LNCAP (cell line): ENCODE data around the gene EVI5L.

ENCODE experiments used
- CTCF ChIP-seq: fragments of 450-650 bp; IDR thresholded peaks from 2 replicates; pipeline ENCODE4 v1.5.1; 2017; ENCODE audit warnings: mild to moderate bottlenecking

The EVI5L gene

GRCh38 chr19:7864690-7865074 is 34.7 kb downstream of the EVI5L start:
- no peak for TF ChIP-seq CTCF

GRCh38 chr19:7865262-7865911 is 35.4 kb downstream of the EVI5L start:
- TF ChIP-seq CTCF: no peak

DNA sequence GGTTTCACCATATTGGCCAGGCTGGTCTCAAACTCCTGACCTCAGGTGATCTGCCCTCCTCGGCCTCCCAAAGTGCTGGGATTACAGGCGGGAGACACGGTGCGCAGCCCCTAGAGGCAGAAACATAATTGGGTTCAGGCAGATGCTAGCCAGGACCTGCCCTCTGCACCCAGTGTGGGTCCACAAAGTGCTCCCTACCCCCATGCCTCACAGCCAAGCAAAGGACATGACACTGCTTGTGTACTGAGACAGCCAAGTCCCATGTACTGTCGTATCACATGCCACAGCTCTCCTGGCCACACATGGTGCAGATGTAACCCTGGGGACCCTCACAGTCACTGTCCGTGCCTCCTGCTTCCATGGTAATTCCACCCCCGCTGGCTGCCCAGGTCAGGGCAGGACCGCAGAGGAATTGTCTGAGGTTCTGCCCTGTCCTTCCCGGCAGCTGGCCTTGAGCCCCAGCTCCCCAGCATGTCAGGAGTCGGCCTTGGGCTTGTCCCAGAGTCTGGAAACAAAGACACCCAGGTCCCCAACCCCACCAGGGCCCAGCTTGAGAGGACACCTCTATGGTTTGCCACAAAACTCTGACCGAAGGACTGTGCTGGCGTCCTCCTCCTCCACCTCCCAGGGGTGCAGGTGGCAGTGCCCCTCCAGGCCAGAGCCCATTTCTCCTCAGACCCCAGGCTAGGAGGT is 36.5 kb downstream of the EVI5L start:
- TF ChIP-seq CTCF: no peak

DNA sequence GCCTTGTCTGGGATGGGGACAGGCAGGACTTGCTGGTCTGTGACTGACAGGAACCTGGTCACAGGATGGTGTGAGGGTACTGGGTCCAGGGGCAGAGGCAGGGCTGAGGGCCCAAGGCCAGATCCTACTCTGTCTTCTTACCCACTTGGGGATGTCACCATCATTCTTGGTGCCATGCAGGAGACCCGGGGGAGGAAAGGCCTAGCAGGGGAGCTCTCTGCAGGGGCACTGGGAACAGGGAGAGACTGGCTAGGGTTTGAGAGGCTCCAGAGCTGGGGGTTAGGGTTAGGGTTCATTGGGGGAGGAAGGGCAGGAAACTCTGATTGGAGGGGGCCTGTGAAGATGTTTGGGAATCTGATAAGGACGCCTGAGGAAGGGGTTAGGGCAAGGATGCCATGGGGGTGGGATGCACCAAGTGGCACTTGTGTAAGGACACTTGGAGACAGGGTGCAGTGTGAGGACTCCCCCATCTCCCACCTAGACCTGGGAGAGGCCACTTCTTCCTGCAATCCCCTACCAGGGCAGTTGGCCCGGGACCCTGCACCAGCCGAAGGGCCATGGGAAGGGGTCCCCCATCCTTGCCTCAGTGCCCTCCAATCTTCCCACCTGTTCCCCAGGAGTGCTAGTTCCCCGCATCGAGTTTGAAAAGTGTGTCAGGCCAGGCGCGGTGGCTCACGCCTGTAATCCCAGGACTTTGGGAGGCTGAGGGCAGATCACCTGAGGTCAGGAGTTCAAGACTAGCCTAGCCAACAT is 37.2 kb downstream of the EVI5L start:
- TF ChIP-seq CTCF: no peak

DNA sequence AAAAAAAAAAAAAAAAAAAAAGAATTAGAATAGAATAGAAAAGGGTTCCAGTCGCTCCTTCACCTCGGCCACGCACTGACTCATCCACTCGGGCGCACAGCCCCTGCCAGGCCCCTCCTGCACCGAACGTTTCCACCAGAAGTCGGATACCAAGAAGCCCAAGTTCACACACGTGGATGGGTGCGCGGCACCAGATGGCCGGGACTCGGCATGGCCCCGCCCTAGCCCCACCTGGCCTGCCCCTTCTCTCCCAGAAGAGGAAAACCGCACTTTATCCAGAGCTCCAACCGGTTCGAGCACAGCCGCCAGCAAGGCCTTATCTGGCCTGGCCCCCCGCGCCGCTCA is 38.3 kb downstream of the EVI5L start:
- no peak for TF ChIP-seq CTCF

- peak; percentile 67 for TF ChIP-seq CTCF
These were observed 38.8 kb downstream of the EVI5L start for GRCh38 chr19:7868671-7869452.

- no peak for TF ChIP-seq CTCF
These were observed 39.5 kb downstream of the EVI5L start for GRCh38 chr19:7869453-7869909.
